ENCODE results near the gene MYOD1.

- no peak for TF ChIP-seq CTCF (IDR thresholded peaks at IDR 0.05; ENCODE audit: low read depth, low read length, poor library complexity, severe bottlenecking)
- no peak for TF ChIP-seq EZH2phosphoT487 (IDR thresholded peaks at IDR 0.05; ENCODE audit: borderline replicate concordance, low read length)
Observed at GRCh38 chr11:17716807-17717206, 2.6 kb upstream of the MYOD1 start.

Measured in DOHH2 (cell line).